Cerebellar cortex (tissue), 1 donor: ENCODE measurements around the gene FUBP3.
A peak's percentile ranks its signal among the peaks of the same experiment; 100 is the strongest.

ENCODE experiments used
- DNase-seq: peaks from one replicate; pipeline ENCODE4 v3.0.0-alpha.2; 2015; ENCODE audit warnings: low spot score

The FUBP3 gene

GRCh38 chr9:130607640-130608420, 28.5 kb downstream of the FUBP3 start:
- peak; percentile 5 for DNase-seq

- DNase-seq, result no peak
Measured at GRCh38 chr9:130608554-130609134, 29.3 kb downstream of the FUBP3 start.

- DNase-seq, result no peak
Measured at GRCh38 chr9:130609163-130609562, 29.8 kb downstream of the FUBP3 start.

- DNase-seq, result no peak
Measured at GRCh38 chr9:130610862-130611707, 31.7 kb downstream of the FUBP3 start.

GRCh38 chr9:130616451-130616850, 37.1 kb downstream of the FUBP3 start:
- DNase-seq, result no peak

GRCh38 chr9:130623466-130623865, 44.1 kb downstream of the FUBP3 start:
- no peak for DNase-seq

- no peak for DNase-seq
Measured at GRCh38 chr9:130624154-130624553, 44.8 kb downstream of the FUBP3 start.

- DNase-seq, result no peak
Measured at GRCh38 chr9:130626249-130626996, 47.0 kb downstream of the FUBP3 start.

- peak; percentile 37 for DNase-seq
Measured at GRCh38 chr9:130627051-130627450, 47.7 kb downstream of the FUBP3 start.

- no peak for DNase-seq
Measured at GRCh38 chr9:130627896-130628792, 48.8 kb downstream of the FUBP3 start.

GRCh38 chr9:130629443-130630070, 50.2 kb downstream of the FUBP3 start:
- no peak for DNase-seq

- DNase-seq, result no peak
Measured at GRCh38 chr9:130630071-130630450, 50.7 kb downstream of the FUBP3 start.

- DNase-seq, result no peak
Measured at GRCh38 chr9:130630506-130631330, 51.3 kb downstream of the FUBP3 start.

GRCh38 chr9:130631331-130632080, 52.1 kb downstream of the FUBP3 start:
- DNase-seq, result no peak

- no peak for DNase-seq
Measured at GRCh38 chr9:130632081-130632710, 52.8 kb downstream of the FUBP3 start.

GRCh38 chr9:130632841-130633240, 53.5 kb downstream of the FUBP3 start:
- no peak for DNase-seq

GRCh38 chr9:130633336-130634190, 54.2 kb downstream of the FUBP3 start:
- DNase-seq, result no peak
